Muscle layer of colon (tissue), 2 donors: ENCODE data around the gene GALR2.

Experiments
- H3K27ac ChIP-seq: one replicate; pipeline ENCODE4 v1.7.0; 2013; ENCODE audit warnings: low read depth, mild to moderate bottlenecking, low read length, moderate library complexity
- H3K27me3 ChIP-seq, 2 donors: one replicate each; pipeline ENCODE4 v1.7.0; 2013; ENCODE audit warnings: low read length in 2 of 2, mild to moderate bottlenecking in 2 of 2; ENCODE audit not compliant: insufficient read depth in 2 of 2, control insufficient read depth in 1 of 2
- H3K36me3 ChIP-seq: one replicate; pipeline ENCODE4 v1.7.0; 2013; ENCODE audit warnings: mild to moderate bottlenecking, low read length; ENCODE audit not compliant: insufficient read depth
- H3K4me1 ChIP-seq: one replicate; pipeline ENCODE4 v1.7.0; 2013; ENCODE audit warnings: mild to moderate bottlenecking, low read length; ENCODE audit not compliant: insufficient read depth
- H3K4me3 ChIP-seq, 2 donors: one replicate each; pipeline ENCODE4 v1.7.0; 2013; ENCODE audit warnings: low read length in 2 of 2, low read depth in 1 of 2, mild to moderate bottlenecking in 1 of 2, moderate library complexity in 1 of 2
- H3K9ac ChIP-seq: one replicate; pipeline ENCODE4 v1.7.0; 2013; ENCODE audit warnings: low read length
- H3K9me3 ChIP-seq: one replicate; pipeline ENCODE4 v1.7.0; 2013; ENCODE audit warnings: mild to moderate bottlenecking, low read length
- donor health status: abdominal sarcoma.
- donor health status: Adenocarcinoma of cecum.

Gene GALR2

GRCh38 chr17:76124582-76125390, 50.2 kb downstream of the GALR2 start:
- Histone ChIP-seq H3K4me3 (no peak overlapping the region), H3K9ac (no peak overlapping the region), H3K4me1 (no peaks in the 10 kb centered on the region), H3K36me3 (no peaks in the 10 kb centered on the region), H3K9me3 (no peaks in the 10 kb centered on the region), H3K27ac (no peak overlapping the region), H3K27me3 (no peaks in the 10 kb centered on the region)

GRCh38 chr17:76125391-76125675, 50.8 kb downstream of the GALR2 start:
- H3K27ac ChIP-seq: no peak overlapping the region
- H3K9me3 ChIP-seq: no peaks in the 10 kb centered on the region
- H3K27me3 ChIP-seq: no peaks in the 10 kb centered on the region
- no peak overlapping the region for H3K4me3 ChIP-seq
- no peaks in the 10 kb centered on the region for H3K36me3 ChIP-seq
- no peak overlapping the region for H3K9ac ChIP-seq
- no peaks in the 10 kb centered on the region for H3K4me1 ChIP-seq

- Histone ChIP-seq H3K4me1 (no peaks in the 10 kb centered on the region), H3K9ac (no peak overlapping the region), H3K27me3 (no peaks in the 10 kb centered on the region), H3K9me3 (no peaks in the 10 kb centered on the region), H3K36me3 (no peaks in the 10 kb centered on the region), H3K27ac (no peak overlapping the region), H3K4me3 (no peak overlapping the region)
Measured at GRCh38 chr17:76125922-76126321, 51.3 kb downstream of the GALR2 start.
